NCI-H146 treated with DMSO at 0.1 percent for 48 hours (cell line): ENCODE results near the gene TECPR2.

Experiments used
- DNase-seq: peaks from one replicate; lab custom pipeline; 2025; ENCODE audit not compliant: unreplicated experiment; lab: John Stamatoyannopoulos, UW

The TECPR2 gene

GRCh38 chr14:102374264-102374663 lies 11.5 kb downstream of the TECPR2 start:
- no peak for DNase-seq

DNA sequence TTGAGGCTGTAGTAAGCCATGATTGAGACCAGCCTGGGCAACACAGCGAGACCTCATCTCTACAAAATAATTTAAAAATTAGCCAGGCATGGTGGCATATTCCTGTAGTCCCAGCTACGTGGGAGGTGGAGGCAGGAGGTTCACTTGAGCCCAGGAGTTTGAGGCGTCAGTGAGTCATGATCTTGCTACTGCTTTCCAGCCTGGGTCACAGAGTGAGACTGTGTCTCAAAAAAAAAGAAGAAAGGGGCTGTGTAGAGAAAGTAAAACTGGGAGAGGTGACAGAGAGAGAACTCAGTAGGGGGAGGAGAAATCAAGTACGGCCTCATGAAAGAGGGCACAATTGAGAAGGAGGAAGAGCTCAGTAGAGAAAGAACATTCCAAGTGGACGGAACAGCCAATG lies 12.4 kb downstream of the TECPR2 start:
- no peak for DNase-seq

DNA sequence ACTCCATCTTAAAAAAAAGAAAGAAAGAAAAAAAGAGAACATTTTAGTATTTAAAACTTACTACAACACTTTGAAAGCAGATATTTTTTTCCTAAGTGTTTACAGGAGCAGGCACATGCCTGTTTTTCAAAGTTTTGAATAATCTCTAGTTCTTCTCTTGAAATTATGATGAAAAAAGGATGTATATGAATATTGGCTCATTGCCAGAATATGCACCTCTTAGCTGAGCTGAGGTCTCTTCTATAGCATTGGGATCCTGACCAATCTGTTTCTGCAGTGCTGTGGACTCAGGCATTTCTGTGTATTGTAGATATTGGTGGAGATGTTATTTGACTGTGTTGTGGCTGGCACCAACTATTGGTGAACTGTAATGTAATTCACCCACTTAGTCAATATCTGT lies 15.0 kb downstream of the TECPR2 start:
- no peak for DNase-seq

GRCh38 chr14:102378830-102379229 lies 16.1 kb downstream of the TECPR2 start:
- no peak for DNase-seq

DNA sequence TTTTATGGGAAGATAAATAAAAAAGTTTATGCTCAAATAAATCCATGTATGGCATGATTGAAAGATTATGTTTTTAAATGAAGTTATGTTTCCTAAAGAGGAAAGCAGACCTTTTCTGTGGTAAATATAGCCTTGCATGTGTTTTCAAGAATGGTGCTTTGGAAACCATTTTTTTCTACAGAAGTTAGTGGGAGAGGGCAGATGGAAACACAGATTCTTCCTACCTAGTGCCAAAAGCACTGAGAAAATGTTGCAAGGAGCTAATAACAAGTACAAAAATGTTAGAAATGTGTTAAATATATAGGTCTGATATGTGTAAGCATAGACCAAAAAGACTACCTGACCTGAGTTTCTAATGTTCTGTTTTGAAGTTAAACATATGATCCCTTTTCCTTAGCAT lies 24.3 kb downstream of the TECPR2 start:
- no peak for DNase-seq

DNA sequence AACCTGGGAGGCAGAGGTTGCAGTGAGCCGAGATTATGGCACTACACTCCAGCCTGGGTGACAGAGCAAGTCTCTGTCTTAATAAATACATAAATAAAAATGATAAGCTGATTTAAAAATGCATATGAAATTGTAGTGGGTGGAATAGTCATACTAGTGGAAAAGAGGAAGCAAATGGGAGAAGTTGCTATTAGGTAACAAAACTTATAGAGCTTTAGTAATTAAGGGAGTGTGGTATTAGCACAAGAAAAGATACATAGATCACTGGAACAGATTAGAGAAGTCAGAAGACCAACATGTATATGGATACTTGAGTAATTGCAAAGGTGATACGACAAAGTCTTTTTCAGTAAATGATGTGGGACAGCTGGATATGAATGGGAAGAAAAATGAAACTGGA lies 26.5 kb downstream of the TECPR2 start:
- DNase-seq = no peak

- DNase-seq = no peak
Observed at GRCh38 chr14:102390064-102390855, 27.5 kb downstream of the TECPR2 start.

- DNase-seq = no peak
Observed at GRCh38 chr14:102392506-102392905, 29.8 kb downstream of the TECPR2 start.

DNA sequence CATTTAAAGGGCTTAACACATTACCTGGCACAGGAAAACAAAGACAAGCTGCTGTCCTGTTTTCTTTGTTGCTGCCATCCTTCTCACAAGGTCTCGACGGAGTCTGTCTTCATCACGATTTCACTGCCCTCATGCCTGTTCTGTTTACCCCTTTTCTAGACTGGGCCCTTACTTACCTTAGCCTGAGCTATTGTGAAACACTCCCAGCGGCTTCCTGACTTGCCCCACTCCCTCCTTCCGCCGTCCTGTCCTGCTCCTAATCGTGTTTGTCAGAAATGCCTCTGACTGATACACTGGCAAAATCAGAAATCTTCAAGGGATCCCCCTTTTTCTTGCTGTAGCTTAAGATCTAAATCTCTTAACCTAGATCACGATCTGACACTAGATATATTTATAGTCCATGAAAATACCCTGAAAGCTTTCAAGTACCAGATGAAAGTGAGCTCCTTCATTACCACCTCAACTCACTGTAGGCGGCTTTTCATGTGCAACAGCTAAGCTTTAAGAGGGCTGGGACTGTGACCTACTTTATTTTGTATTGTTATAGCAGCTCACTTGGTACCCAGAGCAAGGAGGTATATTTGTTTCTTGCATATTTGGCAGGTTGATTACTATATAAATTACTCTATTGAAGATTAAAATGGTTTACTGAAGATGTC lies 32.1 kb downstream of the TECPR2 start:
- no peak for DNase-seq

- no peak for DNase-seq
Observed at GRCh38 chr14:102396521-102396920, 33.8 kb downstream of the TECPR2 start.

DNA sequence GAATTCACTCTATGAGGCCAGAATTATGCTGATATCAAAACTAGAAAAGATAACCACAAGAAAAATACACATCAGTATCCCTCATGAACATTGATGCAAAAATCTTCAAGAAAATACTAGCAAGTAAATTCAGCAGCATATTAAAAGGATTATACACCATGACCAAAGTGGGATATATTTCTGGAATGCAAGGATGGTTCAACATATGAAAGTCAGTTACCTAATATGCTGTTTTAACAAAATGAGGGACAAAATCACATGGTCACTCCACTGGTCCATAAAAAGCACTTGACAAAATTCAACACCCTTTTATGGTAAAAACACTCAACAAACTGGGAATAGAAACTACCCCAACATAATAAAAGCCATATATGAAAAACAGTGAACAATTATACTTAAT lies 40.3 kb downstream of the TECPR2 start:
- no peak for DNase-seq

GRCh38 chr14:102407258-102407657 lies 44.5 kb downstream of the TECPR2 start:
- no peak for DNase-seq

- no peak for DNase-seq
Observed at GRCh38 chr14:102408724-102409123, 46.0 kb downstream of the TECPR2 start.

DNA sequence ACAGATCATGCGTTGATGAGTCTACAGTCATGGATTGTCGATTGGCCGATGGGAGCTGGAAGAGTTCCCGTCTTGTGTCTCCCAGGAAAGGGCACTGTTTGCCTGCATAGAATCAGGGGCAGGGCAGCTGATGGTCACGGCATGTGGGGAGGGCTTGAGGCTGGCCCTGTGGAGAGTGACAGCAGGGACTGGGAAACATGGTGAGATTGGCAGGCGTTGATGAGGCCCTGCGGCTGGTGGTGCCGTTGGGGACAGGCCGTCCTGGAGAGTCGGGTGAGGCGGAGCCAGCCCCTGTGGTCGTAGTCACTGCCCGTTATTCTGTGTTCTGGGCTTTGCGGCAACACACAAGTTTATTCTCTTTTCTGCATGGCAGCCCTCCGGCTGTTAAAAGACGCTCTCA lies 52.9 kb downstream of the TECPR2 start:
- no peak for DNase-seq

GRCh38 chr14:102417001-102417431 lies 54.3 kb downstream of the TECPR2 start:
- DNase-seq = no peak

DNA sequence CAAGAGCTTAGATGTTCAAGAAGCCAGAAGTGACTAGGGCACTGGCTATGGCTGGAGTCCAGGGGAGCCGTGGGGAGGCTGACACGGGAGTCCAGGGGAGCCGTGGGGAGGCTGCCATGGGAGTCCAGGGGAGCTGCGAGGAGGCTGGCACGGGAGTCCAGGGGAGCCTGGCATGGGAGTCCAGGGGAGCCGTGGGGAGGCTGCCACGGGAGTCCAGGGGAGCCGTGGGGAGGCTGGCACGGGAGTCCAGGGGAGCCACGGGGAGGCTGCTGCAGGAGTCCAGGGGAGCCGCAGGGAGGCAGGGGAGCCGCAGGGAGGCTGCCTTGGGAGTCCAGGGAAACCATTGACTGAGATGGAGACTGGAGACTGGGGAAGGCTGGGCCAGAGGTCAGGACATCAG lies 54.9 kb downstream of the TECPR2 start:
- no peak for DNase-seq

GRCh38 chr14:102418169-102418852 lies 55.6 kb downstream of the TECPR2 start:
- DNase-seq = no peak

- DNase-seq = no peak
Observed at GRCh38 chr14:102418853-102419240, 56.1 kb downstream of the TECPR2 start.

GRCh38 chr14:102419276-102419675 lies 56.5 kb downstream of the TECPR2 start:
- DNase-seq = no peak

DNA sequence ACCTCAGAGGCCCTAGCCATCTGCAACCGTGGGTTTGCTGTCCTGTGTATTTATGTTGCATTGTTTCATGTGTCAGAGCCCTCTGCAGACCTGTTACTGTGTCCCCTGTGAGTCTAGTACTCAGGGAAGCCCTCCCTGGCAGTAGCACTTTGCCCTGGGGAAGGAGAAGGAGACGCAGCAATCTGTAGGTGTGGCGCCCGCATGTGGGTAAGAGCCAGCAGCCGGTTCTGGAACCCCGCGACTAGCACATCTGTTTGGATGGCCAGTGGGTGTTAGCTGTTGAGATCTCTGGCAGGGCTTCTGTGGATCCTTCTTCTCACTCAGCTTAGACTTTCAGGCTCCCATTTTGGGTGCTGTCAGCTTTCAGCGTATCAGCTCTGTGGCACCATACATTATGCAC lies 57.0 kb downstream of the TECPR2 start:
- no peak for DNase-seq

DNA sequence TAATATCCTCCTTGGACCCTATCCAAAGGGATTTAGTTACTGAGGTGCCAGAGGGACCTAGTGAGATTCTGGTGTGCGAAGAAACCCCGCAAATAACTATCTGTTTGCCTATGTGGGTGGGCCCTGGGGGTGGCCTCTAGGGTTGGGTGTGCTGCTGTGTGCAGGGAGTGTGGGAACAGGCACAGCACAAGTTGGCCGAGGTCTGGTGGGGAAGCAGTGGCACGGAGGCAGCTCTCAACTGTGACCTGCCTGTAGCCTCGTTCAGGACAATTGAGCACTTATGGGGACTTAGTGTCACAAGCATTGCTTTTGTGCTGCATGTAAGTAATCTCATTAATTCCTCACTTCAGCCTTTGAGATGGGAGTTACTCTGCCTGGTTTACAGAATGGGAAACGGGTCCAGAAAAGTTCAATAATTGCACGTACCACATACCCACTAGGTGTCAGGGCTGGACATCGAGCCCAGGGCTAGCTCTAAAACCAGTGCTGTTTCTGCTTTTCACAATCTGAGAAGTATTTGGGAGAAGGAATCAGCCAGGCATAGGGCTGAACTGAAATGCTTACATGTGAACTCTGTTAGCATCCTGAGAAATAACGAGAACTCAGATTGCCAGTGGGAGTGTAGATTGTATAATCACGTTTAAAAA lies 58.8 kb downstream of the TECPR2 start:
- DNase-seq = no peak

GRCh38 chr14:102424520-102424919 lies 61.8 kb downstream of the TECPR2 start:
- no peak for DNase-seq
